OCI-LY1 (cell line): Measurements from ENCODE around the gene CHD9NB.

Experiments used
- H2AFZ ChIP-seq: fragments of 200-600 bp; sonication (generic), shearing (Covaris generic); 2 replicates; pipeline ENCODE4 v1.6.0; 2014; ENCODE audit warnings: antibody characterized with exemption, mild to moderate bottlenecking, low read length
- H3F3A ChIP-seq: fragments of 200-600 bp; sonication (generic), shearing (Covaris generic); 2 replicates; pipeline ENCODE4 v1.6.0; 2014; ENCODE audit warnings: mild to moderate bottlenecking, antibody characterized with exemption, low read length, moderate library complexity; ENCODE audit not compliant: insufficient read depth
- H3K27ac ChIP-seq: fragments of 200-600 bp; sonication (generic); 2 replicates; pipeline ENCODE4 v1.5.1; 2014; ENCODE audit warnings: low read length, mixed run types, mild to moderate bottlenecking, low read depth; ENCODE audit not compliant: poor library complexity, severe bottlenecking
- H3K27me3 ChIP-seq: fragments of 200-600 bp; sonication (generic); 2 replicates; pipeline ENCODE4 v1.6.0; 2014; ENCODE audit warnings: antibody characterized with exemption, mild to moderate bottlenecking, low read length, moderate library complexity; ENCODE audit not compliant: insufficient read depth
- H3K36me3 ChIP-seq: fragments of 200-600 bp; sonication (generic); 2 replicates; pipeline ENCODE4 v1.6.1; 2014; ENCODE audit warnings: mild to moderate bottlenecking, antibody characterized with exemption, low read length, moderate library complexity, mixed read lengths; ENCODE audit not compliant: insufficient read depth
- H3K4me1 ChIP-seq: fragments of 200-600 bp; sonication (generic); 2 replicates; pipeline ENCODE4 v1.5.1; 2014; ENCODE audit warnings: mild to moderate bottlenecking, low read length, moderate library complexity; ENCODE audit not compliant: insufficient read depth, severe bottlenecking
- H3K4me2 ChIP-seq: fragments of 200-600 bp; sonication (generic), shearing (Covaris generic); 2 replicates; pipeline ENCODE4 v1.6.1; 2014; ENCODE audit warnings: low read length
- H3K4me3 ChIP-seq: fragments of 200-600 bp; sonication (generic); 2 replicates; pipeline ENCODE4 v1.5.1; 2014; ENCODE audit warnings: low read length, low read depth, mild to moderate bottlenecking, mixed read lengths; ENCODE audit not compliant: poor library complexity, severe bottlenecking
- H3K79me2 ChIP-seq: fragments of 200-600 bp; shearing (Covaris generic); 2 replicates; pipeline ENCODE4 v1.6.1; 2016; ENCODE audit warnings: mixed run types, low read length, mixed read lengths; ENCODE audit not compliant: insufficient read depth
- H3K9ac ChIP-seq: fragments of 200-600 bp; sonication (generic), shearing (Covaris generic); 2 replicates; pipeline ENCODE4 v1.6.1; 2014; ENCODE audit warnings: mild to moderate bottlenecking, low read length, mixed read lengths
- H3K9me2 ChIP-seq: fragments of 200-600 bp; sonication (generic), shearing (Covaris generic); 2 replicates; pipeline ENCODE4 v1.6.1; 2014; ENCODE audit warnings: low read depth, mild to moderate bottlenecking, low read length, mixed read lengths
- H3K9me3 ChIP-seq: fragments of 200-600 bp; shearing (Covaris generic); 2 replicates; pipeline ENCODE4 v1.6.1; 2014; ENCODE audit warnings: low read length, mixed read lengths
- H4K20me1 ChIP-seq: fragments of 200-600 bp; sonication (generic), shearing (Covaris generic); 2 replicates; pipeline ENCODE4 v1.6.0; 2016; ENCODE audit warnings: mild to moderate bottlenecking, low read length; ENCODE audit not compliant: insufficient read depth
- CTCF ChIP-seq: fragments of 200-600 bp; sonication (generic), shearing (Covaris generic); IDR thresholded peaks from 2 replicates; pipeline ENCODE4 v1.5.1; 2017; ENCODE audit warnings: mild to moderate bottlenecking, antibody characterized with exemption, low read length, moderate library complexity, mixed read lengths
- EZH2 ChIP-seq: fragments of 200-600 bp; sonication (generic), shearing (Covaris generic); IDR thresholded peaks from 2 replicates; pipeline ENCODE4 v1.8.0; 2017; ENCODE audit warnings: borderline replicate concordance, mixed run types, mild to moderate bottlenecking, antibody characterized with exemption, low read length, moderate library complexity, mixed read lengths

Gene CHD9NB

GRCh38 chr16:53091466-53092211 lies 38.9 kb upstream of the CHD9NB start:
- Histone ChIP-seq H3K27me3 (no peaks in the 10 kb centered on the region), H3F3A (no peaks in the 10 kb centered on the region), H3K9me2 (no peaks in the 10 kb centered on the region), H3K4me2 (peak overlapping the region; percentile 53), H3K4me3 (peak overlapping the region; percentile 5), H3K9me3 (no peaks in the 10 kb centered on the region), H4K20me1 (no peaks in the 10 kb centered on the region), H3K36me3 (no peaks in the 10 kb centered on the region; the same call in 1 of the 2 replicates), H3K4me1 (peaks cover 35% of the 10 kb centered on the region), H2AFZ (no peak overlapping the region), H3K79me2 (no peaks in the 10 kb centered on the region), H3K9ac (peak overlapping the region; percentile 38; the same call in 1 of the 2 replicates), H3K27ac (peak overlapping the region; percentile 61)
- no peak for TF ChIP-seq EZH2
- TF ChIP-seq CTCF, result no peak

- Histone ChIP-seq H2AFZ (no peak overlapping the region), H4K20me1 (no peaks in the 10 kb centered on the region), H3K4me3 (peak overlapping the region; percentile 5), H3K9me2 (no peaks in the 10 kb centered on the region), H3K27me3 (no peaks in the 10 kb centered on the region), H3K9me3 (no peaks in the 10 kb centered on the region), H3K4me2 (peak overlapping the region; percentile 53), H3K4me1 (peaks cover 41% of the 10 kb centered on the region), H3F3A (no peaks in the 10 kb centered on the region), H3K27ac (peak overlapping the region; percentile 61), H3K79me2 (no peaks in the 10 kb centered on the region), H3K36me3 (no peaks in the 10 kb centered on the region; the same call in 1 of the 2 replicates), H3K9ac (peak overlapping the region; percentile 38; the same call in 1 of the 2 replicates)
- no peak for TF ChIP-seq EZH2
These were observed 38.1 kb upstream of the CHD9NB start for GRCh38 chr16:53090591-53091411.

GRCh38 chr16:53090286-53090590 lies 37.5 kb upstream of the CHD9NB start:
- Histone ChIP-seq H3K9me3 (no peaks in the 10 kb centered on the region), H3K4me2 (peak overlapping the region; percentile 53; the same call in 1 of the 2 replicates), H3K27ac (peak overlapping the region; percentile 61), H3K79me2 (no peaks in the 10 kb centered on the region), H3F3A (no peaks in the 10 kb centered on the region), H3K27me3 (no peaks in the 10 kb centered on the region), H2AFZ (no peak overlapping the region), H3K36me3 (no peaks in the 10 kb centered on the region; the same call in 1 of the 2 replicates), H3K9ac (peak overlapping the region; percentile 38; the same call in 1 of the 2 replicates), H3K4me1 (peaks cover 47% of the 10 kb centered on the region), H3K4me3 (no peak overlapping the region), H4K20me1 (no peaks in the 10 kb centered on the region), H3K9me2 (no peaks in the 10 kb centered on the region)
- no peak for TF ChIP-seq CTCF
